ENCODE measurements around the gene OPHN1. TPM values are rescaled to one million over a fixed set of nuclear protein-coding genes. Genes with fewer than 3 reads are reported as not detected.

OPHN1 gene
- total RNA-seq, 1 experiment from 2014 or later, result 4.6 TPM

DNA sequence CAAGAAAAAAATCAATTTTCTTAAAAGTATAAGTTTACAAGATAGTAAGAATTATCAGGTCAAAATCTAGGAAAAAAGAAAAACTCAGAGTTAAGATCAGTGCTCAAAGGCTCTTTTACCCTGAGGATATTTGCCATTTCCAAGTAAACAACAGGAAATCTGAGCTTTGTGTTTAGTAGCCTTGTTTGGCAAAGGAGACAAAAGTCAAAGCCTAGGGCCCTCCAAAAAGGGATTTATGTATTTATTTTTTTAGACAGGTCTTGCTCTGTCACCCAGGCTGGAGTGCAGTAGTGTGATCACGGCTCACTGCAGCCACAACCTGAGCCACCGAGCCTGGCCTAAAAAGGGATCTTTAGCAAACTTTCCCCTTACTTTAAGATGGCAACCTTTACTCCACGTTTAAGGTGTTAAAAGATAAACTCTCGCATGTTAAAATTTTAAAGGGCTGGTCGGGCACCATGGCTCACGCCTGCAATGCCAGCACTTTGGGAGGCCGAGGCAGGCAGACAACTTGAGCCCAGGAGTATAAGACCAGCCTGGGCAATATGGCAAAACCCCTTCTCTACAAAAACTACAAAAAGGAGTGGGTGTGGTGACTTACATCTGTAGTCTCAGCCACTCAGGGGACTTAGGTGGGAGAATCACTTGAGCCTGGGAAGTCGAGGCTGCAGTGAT is 21.3 kb upstream of the OPHN1 start:
- no peaks in the 10 kb centered on the region for H3K36me3 ChIP-seq (ENCODE audit: control insufficient read depth, insufficient read depth, low read length)
- POLR2A ChIA-PET, result no interaction called here
- no peaks in the 10 kb centered on the region for H3K27me3 ChIP-seq (replicated peaks; ENCODE audit: control insufficient read depth, insufficient read depth, low read length)
- TF ChIP-seq, protein P1, sequence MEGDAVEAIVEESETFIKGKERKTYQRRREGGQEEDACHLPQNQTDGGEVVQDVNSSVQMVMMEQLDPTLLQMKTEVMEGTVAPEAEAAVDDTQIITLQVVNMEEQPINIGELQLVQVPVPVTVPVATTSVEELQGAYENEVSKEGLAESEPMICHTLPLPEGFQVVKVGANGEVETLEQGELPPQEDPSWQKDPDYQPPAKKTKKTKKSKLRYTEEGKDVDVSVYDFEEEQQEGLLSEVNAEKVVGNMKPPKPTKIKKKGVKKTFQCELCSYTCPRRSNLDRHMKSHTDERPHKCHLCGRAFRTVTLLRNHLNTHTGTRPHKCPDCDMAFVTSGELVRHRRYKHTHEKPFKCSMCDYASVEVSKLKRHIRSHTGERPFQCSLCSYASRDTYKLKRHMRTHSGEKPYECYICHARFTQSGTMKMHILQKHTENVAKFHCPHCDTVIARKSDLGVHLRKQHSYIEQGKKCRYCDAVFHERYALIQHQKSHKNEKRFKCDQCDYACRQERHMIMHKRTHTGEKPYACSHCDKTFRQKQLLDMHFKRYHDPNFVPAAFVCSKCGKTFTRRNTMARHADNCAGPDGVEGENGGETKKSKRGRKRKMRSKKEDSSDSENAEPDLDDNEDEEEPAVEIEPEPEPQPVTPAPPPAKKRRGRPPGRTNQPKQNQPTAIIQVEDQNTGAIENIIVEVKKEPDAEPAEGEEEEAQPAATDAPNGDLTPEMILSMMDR (IDR thresholded peaks at IDR 0.05; ENCODE audit: insufficient read depth in 1 of 2, low read depth in 1 of 2, low read length in 1 of 2, severe bottlenecking in 1 of 2, unreplicated experiment in 1 of 2), result no peak
- no peaks in the 10 kb centered on the region for H3K4me1 ChIP-seq
- Mint-ChIP-seq H3K27me3 (ENCODE audit: insufficient read depth, unreplicated experiment) (no peaks in the 10 kb centered on the region), H3K36me3 (ENCODE audit: insufficient read depth, unreplicated experiment) (no peaks in the 10 kb centered on the region), H3K9me3 (ENCODE audit: unreplicated experiment) (no peaks in the 10 kb centered on the region), H3K4me1 (ENCODE audit: low read depth, unreplicated experiment) (no peaks in the 10 kb centered on the region), H3K27ac (ENCODE audit: unreplicated experiment) (no peak overlapping the region), H3K4me3 (ENCODE audit: unreplicated experiment) (no peak overlapping the region)
- H3K9me3 ChIP-seq, result no peaks in the 10 kb centered on the region
- CTCF ChIA-PET, result no interaction called here
- no peak for DNase-seq
- no TSS peak for BruUV-seq (replicated peaks)
- intact Hi-C loops (cut with micrococcal nuclease; ENCODE audit: unreplicated experiment), result no loop called here
- no peak overlapping the region for H3K4me3 ChIP-seq (ENCODE audit: low read depth, low read length)

DNA sequence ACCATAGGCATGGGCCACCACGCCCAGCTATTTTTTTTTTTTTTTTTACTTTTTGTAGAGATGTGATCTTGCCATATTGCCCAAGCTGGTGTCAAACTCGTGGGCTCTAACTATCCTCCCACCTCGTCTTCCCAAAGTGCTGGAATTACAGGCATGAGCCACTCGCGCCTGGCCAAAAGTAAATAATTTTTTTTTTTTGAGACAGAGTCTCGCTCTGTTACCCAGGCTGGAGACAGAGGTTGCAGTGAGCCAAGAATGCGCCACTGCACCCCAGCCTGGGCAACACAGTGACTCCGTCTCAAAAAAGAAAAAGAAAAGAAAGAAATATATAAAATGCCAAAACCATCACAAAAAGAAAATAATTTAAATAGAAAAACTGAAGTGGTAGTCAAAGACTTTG is 18.4 kb upstream of the OPHN1 start:
- no peaks in the 10 kb centered on the region for H3K9me3 Mint-ChIP-seq (ENCODE audit: unreplicated experiment)
- H3K4me1 Mint-ChIP-seq (ENCODE audit: low read depth, unreplicated experiment), result no peaks in the 10 kb centered on the region
- H3K27ac Mint-ChIP-seq (ENCODE audit: unreplicated experiment), result no peak overlapping the region
- Histone ChIP-seq H3K27me3 (replicated peaks; ENCODE audit: control insufficient read depth, insufficient read depth, low read length) (no peaks in the 10 kb centered on the region), H3K4me3 (ENCODE audit: low read depth, low read length) (no peak overlapping the region), H3K4me1 (no peaks in the 10 kb centered on the region), H3K9me3 (no peaks in the 10 kb centered on the region), H3K36me3 (ENCODE audit: control insufficient read depth, insufficient read depth, low read length) (no peaks in the 10 kb centered on the region)
- TF ChIP-seq, protein P1 (IDR thresholded peaks at IDR 0.05; ENCODE audit: insufficient read depth in 1 of 2, low read depth in 1 of 2, low read length in 1 of 2, severe bottlenecking in 1 of 2, unreplicated experiment in 1 of 2), result no peak
- BruUV-seq (replicated peaks), result no TSS peak
- POLR2A ChIA-PET, result no interaction called here
- intact Hi-C loops (cut with micrococcal nuclease; ENCODE audit: unreplicated experiment), result no loop called here
- no peak overlapping the region for H3K4me3 Mint-ChIP-seq (ENCODE audit: unreplicated experiment)
- no peak for DNase-seq
- no peaks in the 10 kb centered on the region for H3K36me3 Mint-ChIP-seq (ENCODE audit: insufficient read depth, unreplicated experiment)
- no peaks in the 10 kb centered on the region for H3K27me3 Mint-ChIP-seq (ENCODE audit: insufficient read depth, unreplicated experiment)
- CTCF ChIA-PET, result no interaction called here

DNA sequence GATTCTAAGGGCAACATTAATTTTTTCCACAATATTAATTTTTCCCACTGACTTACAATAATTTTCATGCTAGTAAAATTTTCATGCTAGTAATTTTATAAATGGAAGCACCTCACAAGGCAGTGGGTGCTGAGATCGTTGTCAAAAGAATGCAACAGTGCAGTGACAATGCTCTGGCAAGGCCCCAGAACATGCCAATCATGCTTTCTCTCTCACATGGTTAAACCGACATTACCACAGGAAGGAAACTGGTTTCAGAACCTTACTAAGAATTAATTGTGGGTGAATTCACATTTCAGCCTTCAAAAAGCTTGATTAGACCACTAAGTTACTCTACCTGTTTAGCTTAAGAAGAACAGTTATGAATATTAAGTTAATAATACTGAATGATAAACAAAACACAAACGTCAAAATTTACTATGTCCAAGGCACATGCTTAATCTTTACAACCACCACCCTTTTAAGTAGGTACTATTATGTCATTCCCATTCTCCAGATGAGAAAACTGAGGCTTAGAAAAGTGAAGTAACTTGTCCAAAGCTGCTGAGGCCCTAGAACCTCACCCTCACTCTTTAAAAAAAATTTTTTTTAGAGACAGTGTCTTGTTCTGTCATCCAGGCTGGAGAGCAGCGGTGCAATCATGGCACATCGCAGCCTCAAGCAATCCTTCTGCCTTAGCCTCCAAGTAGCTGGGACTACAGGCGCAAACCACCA is 10.0 kb upstream of the OPHN1 start:
- ChIA-PET CTCF (no interaction called here), POLR2A (no interaction called here)
- H3K36me3 Mint-ChIP-seq (ENCODE audit: insufficient read depth, unreplicated experiment), result no peaks in the 10 kb centered on the region
- H3K27me3 Mint-ChIP-seq (ENCODE audit: insufficient read depth, unreplicated experiment), result no peaks in the 10 kb centered on the region
- no peaks in the 10 kb centered on the region for H3K4me1 Mint-ChIP-seq (ENCODE audit: low read depth, unreplicated experiment)
- no peaks in the 10 kb centered on the region for H3K36me3 ChIP-seq (ENCODE audit: control insufficient read depth, insufficient read depth, low read length)
- no peaks in the 10 kb centered on the region for H3K9me3 ChIP-seq
- no peak overlapping the region for H3K4me3 ChIP-seq (ENCODE audit: low read depth, low read length)
- intact Hi-C loops (cut with micrococcal nuclease; ENCODE audit: unreplicated experiment), result no loop called here
- H3K4me1 ChIP-seq, result no peaks in the 10 kb centered on the region
- H3K27me3 ChIP-seq (replicated peaks; ENCODE audit: control insufficient read depth, insufficient read depth, low read length), result no peaks in the 10 kb centered on the region
- DNase-seq, result no peak
- TF ChIP-seq, protein P1 (IDR thresholded peaks at IDR 0.05; ENCODE audit: insufficient read depth in 1 of 2, low read depth in 1 of 2, low read length in 1 of 2, severe bottlenecking in 1 of 2, unreplicated experiment in 1 of 2), result no peak
- BruUV-seq (replicated peaks), result no TSS peak
- no peak overlapping the region for H3K27ac Mint-ChIP-seq (ENCODE audit: unreplicated experiment)
- no peak overlapping the region for H3K4me3 Mint-ChIP-seq (ENCODE audit: unreplicated experiment)
- no peaks in the 10 kb centered on the region for H3K9me3 Mint-ChIP-seq (ENCODE audit: unreplicated experiment)
